ENCODE data around the gene IFNK.

- peak; percentile 76 for TF ChIP-seq CTCF (conservative IDR thresholded peaks at IDR 0.05; ENCODE audit: low read depth, low read length)
- TF ChIP-seq EZH2 (IDR thresholded peaks at IDR 0.05; ENCODE audit: low read length, unreplicated experiment), result no peak
- TF ChIP-seq EZH2phosphoT487 (IDR thresholded peaks at IDR 0.05; ENCODE audit: borderline replicate concordance, low read length), result no peak
Measured at GRCh38 chr9:27529316-27530278, 5.5 kb downstream of the IFNK start, which contains the start of gene MOB3B.

Measured in PC-3 (cell line).